HepG2 (cell line): ENCODE results near the gene PACS1. TPM values are rescaled to one million over a fixed set of nuclear protein-coding genes. Genes with fewer than 3 reads are reported as not detected.

Experiments used
- ASH2L ChIP-seq: fragments of 300-600, 200-600 bp; sonication (generic); IDR thresholded peaks from 2 replicates; pipeline ENCODE4 v1.7.0; 2017; ENCODE audit warnings: low read depth, mild to moderate bottlenecking, moderate library complexity, mixed read lengths, low read length; ENCODE audit not compliant: insufficient read length
- ATRX ChIP-seq: sonication (generic); formaldehyde crosslinking; IDR thresholded peaks from 2 replicates; pipeline ENCODE4 v1.4.0; 2020; ENCODE audit warnings: missing genetic modification reagents, borderline replicate concordance
- HNRNPLL ChIP-seq: fragments of 200-400 bp; formaldehyde crosslinking; IDR thresholded peaks from 2 replicates; pipeline ENCODE4 v1.6.1; 2017; ENCODE audit warnings: mild to moderate bottlenecking, low read depth, low read length; ENCODE audit not compliant: poor library complexity, severe bottlenecking
- HOXA3 ChIP-seq: sonication (generic); formaldehyde crosslinking; IDR thresholded peaks from 2 replicates; pipeline ENCODE4 v1.5.0; 2020; ENCODE audit warnings: missing genetic modification reagents
- JUND ChIP-seq: sonication (generic); formaldehyde crosslinking; IDR thresholded peaks from 2 replicates; pipeline ENCODE4 v1.8.0; 2022; ENCODE audit warnings: mild to moderate bottlenecking, missing genetic modification reagents
- KLF16 ChIP-seq, 2 experiments: sonication (generic) in 1 of 2; formaldehyde crosslinking in 1 of 2; IDR thresholded peaks; 2 replicates each; pipeline versions ENCODE4 v1.6.1 to v1.8.0; 2016 to 2023; ENCODE audit warnings: missing genetic modification reagents in 2 of 2, missing compliant biosample characterization in 1 of 2
- NCOR1 ChIP-seq: fragments of 200-600 bp; sonication (generic); IDR thresholded peaks from 2 replicates; pipeline ENCODE4 v1.7.0; 2017; ENCODE audit warnings: antibody characterized with exemption, low read length, borderline replicate concordance
- SALL1 ChIP-seq: sonication (generic); formaldehyde crosslinking; IDR thresholded peaks from 2 replicates; pipeline ENCODE4 v1.8.0; 2022; ENCODE audit warnings: mild to moderate bottlenecking, missing genetic modification reagents
- ZBTB3 ChIP-seq: sonication (generic); formaldehyde crosslinking; IDR thresholded peaks from 2 replicates; pipeline ENCODE4 v1.4.0; 2020; ENCODE audit warnings: low read depth, mild to moderate bottlenecking, moderate library complexity, missing genetic modification reagents, borderline replicate concordance
- ZFX ChIP-seq: sonication (generic); formaldehyde crosslinking; IDR thresholded peaks from 2 replicates; pipeline ENCODE4 v1.4.0; 2020; ENCODE audit warnings: mild to moderate bottlenecking, low read depth, missing genetic modification reagents, moderate library complexity
- ZFY ChIP-seq: sonication (generic); formaldehyde crosslinking; IDR thresholded peaks from 2 replicates; pipeline ENCODE4 v1.4.0; 2020; ENCODE audit warnings: missing genetic modification reagents
- ZNF136 ChIP-seq: sonication (generic); formaldehyde crosslinking; IDR thresholded peaks from 2 replicates; pipeline ENCODE4 v1.8.1; 2022; ENCODE audit warnings: low read depth, mild to moderate bottlenecking, moderate library complexity, missing genetic modification reagents
- ZNF276 ChIP-seq: sonication (generic); formaldehyde crosslinking; IDR thresholded peaks from 2 replicates; pipeline ENCODE4 v1.4.0; 2020; ENCODE audit warnings: mild to moderate bottlenecking, low read depth, missing genetic modification reagents
- ZNF451 ChIP-seq: sonication (generic); formaldehyde crosslinking; IDR thresholded peaks from 2 replicates; pipeline ENCODE4 v1.5.0; 2020; ENCODE audit warnings: mild to moderate bottlenecking, missing genetic modification reagents
- ZNF574 ChIP-seq: sonication (generic); formaldehyde crosslinking; IDR thresholded peaks from 2 replicates; pipeline ENCODE4 v1.4.0; 2020; ENCODE audit warnings: missing genetic modification reagents
- polyA plus RNA-seq, 8 experiments: library from polyadenylated mRNA; depleted of rRNA in 3 of 8; stranded (reverse) in 7 of 8; unstranded in 1 of 8; fragments of >200 nt; fragmentation: Illumina TruSeq in 4 of 8; extraction: Trizol in 4 of 8; gene quantifications; 2 replicates each; pipeline versions ENCODE4 v1.2.1 to v1.2.3, GENCODE V29; 2011 to 2016; ENCODE audit warnings: low read depth in 4 of 8, missing spikeins in 1 of 8, mixed read lengths in 1 of 8; ENCODE audit not compliant: insufficient read depth in 1 of 8
- total RNA-seq, 5 experiments: library from RNA; depleted of rRNA; stranded (reverse); fragments of >200 nt; fragmentation: Illumina TruSeq; extraction: Trizol; gene quantifications; 2 replicates each; pipeline ENCODE4 v1.2.3, GENCODE V29; 2016; ENCODE audit warnings: low read depth in 1 of 5
- TF ChIP-seq, protein P1 (sequence below): sonication (generic); formaldehyde crosslinking; IDR thresholded peaks from 2 replicates; pipeline ENCODE4 v1.5.0; 2020; ENCODE audit warnings: mild to moderate bottlenecking, missing genetic modification reagents, moderate library complexity
- TF ChIP-seq, protein P2 (sequence below): sonication (generic); formaldehyde crosslinking; IDR thresholded peaks from 2 replicates; pipeline ENCODE4 v1.5.0; 2020; ENCODE audit warnings: missing genetic modification reagents
- TF ChIP-seq, protein P3 (sequence below): sonication (generic); formaldehyde crosslinking; IDR thresholded peaks from 2 replicates; pipeline ENCODE4 v1.5.0; 2020; ENCODE audit warnings: missing genetic modification reagents

PACS1 gene
- total and polyA plus RNA-seq, 2 of the 13 experiments (the other 11 are each of a cell fraction or from before 2014, with no cell fraction given), result 7.6 to 8.6 TPM

- TF ChIP-seq, protein P1, sequence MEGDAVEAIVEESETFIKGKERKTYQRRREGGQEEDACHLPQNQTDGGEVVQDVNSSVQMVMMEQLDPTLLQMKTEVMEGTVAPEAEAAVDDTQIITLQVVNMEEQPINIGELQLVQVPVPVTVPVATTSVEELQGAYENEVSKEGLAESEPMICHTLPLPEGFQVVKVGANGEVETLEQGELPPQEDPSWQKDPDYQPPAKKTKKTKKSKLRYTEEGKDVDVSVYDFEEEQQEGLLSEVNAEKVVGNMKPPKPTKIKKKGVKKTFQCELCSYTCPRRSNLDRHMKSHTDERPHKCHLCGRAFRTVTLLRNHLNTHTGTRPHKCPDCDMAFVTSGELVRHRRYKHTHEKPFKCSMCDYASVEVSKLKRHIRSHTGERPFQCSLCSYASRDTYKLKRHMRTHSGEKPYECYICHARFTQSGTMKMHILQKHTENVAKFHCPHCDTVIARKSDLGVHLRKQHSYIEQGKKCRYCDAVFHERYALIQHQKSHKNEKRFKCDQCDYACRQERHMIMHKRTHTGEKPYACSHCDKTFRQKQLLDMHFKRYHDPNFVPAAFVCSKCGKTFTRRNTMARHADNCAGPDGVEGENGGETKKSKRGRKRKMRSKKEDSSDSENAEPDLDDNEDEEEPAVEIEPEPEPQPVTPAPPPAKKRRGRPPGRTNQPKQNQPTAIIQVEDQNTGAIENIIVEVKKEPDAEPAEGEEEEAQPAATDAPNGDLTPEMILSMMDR (CRISPR knock-in tag), result peak; percentile 95
- TF ChIP-seq ZNF276 (CRISPR knock-in tag) (no peak), HNRNPLL (peak; percentile 68), NCOR1 (no peak), ATRX (CRISPR knock-in tag) (no peak), ASH2L (peak; percentile 18), KLF16 (CRISPR knock-in tag; IDR thresholded peaks at IDR 0.05) (peak in 1 of 2 experiments; percentile 58; a peak in 2 of 4 replicates), ZNF136 (CRISPR knock-in tag) (no peak), JUND (CRISPR knock-in tag) (no peak), ZFX (peak; percentile 65), SALL1 (peak; percentile 21; the same call in 1 of the 2 replicates), ZNF574 (CRISPR knock-in tag) (peak; percentile 66), HOXA3 (CRISPR knock-in tag) (peak; percentile 52; the same call in 1 of the 2 replicates), ZBTB3 (CRISPR knock-in tag) (no peak), ZFY (peak; percentile 68), ZNF451 (no peak)
- TF ChIP-seq, protein P2, sequence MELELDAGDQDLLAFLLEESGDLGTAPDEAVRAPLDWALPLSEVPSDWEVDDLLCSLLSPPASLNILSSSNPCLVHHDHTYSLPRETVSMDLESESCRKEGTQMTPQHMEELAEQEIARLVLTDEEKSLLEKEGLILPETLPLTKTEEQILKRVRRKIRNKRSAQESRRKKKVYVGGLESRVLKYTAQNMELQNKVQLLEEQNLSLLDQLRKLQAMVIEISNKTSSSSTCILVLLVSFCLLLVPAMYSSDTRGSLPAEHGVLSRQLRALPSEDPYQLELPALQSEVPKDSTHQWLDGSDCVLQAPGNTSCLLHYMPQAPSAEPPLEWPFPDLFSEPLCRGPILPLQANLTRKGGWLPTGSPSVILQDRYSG (CRISPR knock-in tag), result peak; percentile 59; the same call in 1 of the 2 replicates
- TF ChIP-seq, protein P3, sequence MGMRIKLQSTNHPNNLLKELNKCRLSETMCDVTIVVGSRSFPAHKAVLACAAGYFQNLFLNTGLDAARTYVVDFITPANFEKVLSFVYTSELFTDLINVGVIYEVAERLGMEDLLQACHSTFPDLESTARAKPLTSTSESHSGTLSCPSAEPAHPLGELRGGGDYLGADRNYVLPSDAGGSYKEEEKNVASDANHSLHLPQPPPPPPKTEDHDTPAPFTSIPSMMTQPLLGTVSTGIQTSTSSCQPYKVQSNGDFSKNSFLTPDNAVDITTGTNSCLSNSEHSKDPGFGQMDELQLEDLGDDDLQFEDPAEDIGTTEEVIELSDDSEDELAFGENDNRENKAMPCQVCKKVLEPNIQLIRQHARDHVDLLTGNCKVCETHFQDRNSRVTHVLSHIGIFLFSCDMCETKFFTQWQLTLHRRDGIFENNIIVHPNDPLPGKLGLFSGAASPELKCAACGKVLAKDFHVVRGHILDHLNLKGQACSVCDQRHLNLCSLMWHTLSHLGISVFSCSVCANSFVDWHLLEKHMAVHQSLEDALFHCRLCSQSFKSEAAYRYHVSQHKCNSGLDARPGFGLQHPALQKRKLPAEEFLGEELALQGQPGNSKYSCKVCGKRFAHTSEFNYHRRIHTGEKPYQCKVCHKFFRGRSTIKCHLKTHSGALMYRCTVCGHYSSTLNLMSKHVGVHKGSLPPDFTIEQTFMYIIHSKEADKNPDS, result no peak
Measured at GRCh38 chr11:66022401-66023185, 47.5 kb upstream of the PACS1 start (continued).
